K562 (cell line): ENCODE measurements around the gene LINGO3.

Source experiments
- CXXC5 ChIP-seq: fragments of 250-450 bp; sonication (Bioruptor Pico); IDR thresholded peaks from 2 replicates; pipeline ENCODE4 v1.8.0; 2022; ENCODE audit warnings: inconsistent platforms, mild to moderate bottlenecking, moderate library complexity
- EWSR1 ChIP-seq: fragments of 450-650 bp; IDR thresholded peaks from 2 replicates; pipeline ENCODE4 v1.6.1; 2018; ENCODE audit warnings: borderline replicate concordance, mild to moderate bottlenecking, low read depth, moderate library complexity; ENCODE audit not compliant: partially characterized antibody
- FOSL1 ChIP-seq: fragments of 200-800 bp; sonication (Bioruptor generic); conservative IDR thresholded peaks from 2 replicates; pipeline ENCODE4 v1.6.1; 2016; ENCODE audit warnings: missing genetic modification characterization, missing compliant biosample characterization
- GTF2E2 ChIP-seq: fragments of 200-800 bp; sonication (Bioruptor generic); IDR thresholded peaks from 2 replicates; pipeline ENCODE4 v1.6.1; 2016; ENCODE audit warnings: missing genetic modification characterization, missing compliant biosample characterization
- MYC ChIP-seq, 2 experiments: fragments of 250-450 bp in 1 of 2; sonication (Bioruptor Pico) in 1 of 2; IDR thresholded peaks; 2 replicates each; pipeline versions ENCODE4 v1.5.1 to v1.6.1; 2012 to 2021; ENCODE audit warnings: low read depth in 2 of 2, borderline replicate concordance in 1 of 2, improper control_type of control experiment in 1 of 2, low read length in 1 of 2, mild to moderate bottlenecking in 1 of 2, moderate library complexity in 1 of 2
- POLR2A ChIP-seq: fragments of 450-650 bp; conservative IDR thresholded peaks from 2 replicates; pipeline ENCODE4 v1.6.1; 2016
- SRSF3 ChIP-seq: fragments of 200-400 bp; formaldehyde crosslinking; IDR thresholded peaks from 2 replicates; pipeline ENCODE4 v1.6.1; 2016; ENCODE audit warnings: mild to moderate bottlenecking, low read length, moderate library complexity; ENCODE audit not compliant: insufficient read depth
- ZNF780A ChIP-seq: fragments of 250-450 bp; sonication (Bioruptor Pico); IDR thresholded peaks from 2 replicates; pipeline ENCODE4 v1.5.0; 2021; ENCODE audit warnings: mild to moderate bottlenecking
- TF ChIP-seq, protein P1 (sequence below): sonication (generic); formaldehyde crosslinking; IDR thresholded peaks from 2 replicates; pipeline ENCODE4 v1.8.0; 2022; ENCODE audit warnings: mild to moderate bottlenecking, missing genetic modification reagents
- TF ChIP-seq, protein P2 (sequence below): IDR thresholded peaks from 2 replicates; pipeline ENCODE4 v1.6.1; 2012; ENCODE audit warnings: low read depth, low read length, improper control_type of control experiment, borderline replicate concordance
- TF ChIP-seq, protein P3 (sequence below), 3 experiments: IDR thresholded peaks in 2 of 3; conservative IDR thresholded peaks in 1 of 3; 2 replicates each; pipeline ENCODE4 v1.5.1; 2011 to 2012; ENCODE audit warnings: low read length in 3 of 3, mild to moderate bottlenecking in 3 of 3, control low read depth in 2 of 3, improper control_type of control experiment in 1 of 3, inconsistent platforms in 1 of 3, low read depth in 1 of 3, mixed read lengths in 1 of 3, moderate library complexity in 1 of 3; ENCODE audit not compliant: insufficient read depth in 2 of 3

DNA sequence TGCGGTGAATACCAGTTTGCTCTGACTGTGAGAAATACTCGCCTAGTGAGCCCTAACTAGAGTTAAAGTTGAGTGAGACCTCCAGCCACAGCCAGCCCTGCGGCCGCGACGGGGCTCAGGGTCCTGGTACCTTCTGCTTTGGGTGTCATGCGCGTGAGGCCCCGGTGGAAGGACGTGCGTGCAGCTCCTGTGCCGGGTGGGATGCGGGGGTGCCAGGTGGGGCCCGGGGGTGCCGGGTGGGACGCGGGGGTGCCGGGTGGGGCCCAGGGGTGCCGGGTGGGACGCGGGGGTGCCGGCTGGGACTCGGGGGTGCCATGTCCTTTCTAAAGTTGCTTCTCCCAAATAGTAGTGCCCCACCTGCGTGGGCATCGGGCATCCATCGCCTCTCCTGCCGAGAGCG lies 43.6 kb upstream of the LINGO3 start:
- TF ChIP-seq, protein P1, sequence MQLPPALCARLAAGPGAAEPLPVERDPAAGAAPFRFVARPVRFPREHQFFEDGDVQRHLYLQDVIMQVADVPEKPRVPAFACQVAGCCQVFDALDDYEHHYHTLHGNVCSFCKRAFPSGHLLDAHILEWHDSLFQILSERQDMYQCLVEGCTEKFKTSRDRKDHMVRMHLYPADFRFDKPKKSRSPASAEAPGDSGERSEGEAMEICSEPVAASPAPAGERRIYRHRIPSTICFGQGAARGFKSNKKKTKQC (CRISPR knock-in tag) = no peak
- TF ChIP-seq, protein P2, sequence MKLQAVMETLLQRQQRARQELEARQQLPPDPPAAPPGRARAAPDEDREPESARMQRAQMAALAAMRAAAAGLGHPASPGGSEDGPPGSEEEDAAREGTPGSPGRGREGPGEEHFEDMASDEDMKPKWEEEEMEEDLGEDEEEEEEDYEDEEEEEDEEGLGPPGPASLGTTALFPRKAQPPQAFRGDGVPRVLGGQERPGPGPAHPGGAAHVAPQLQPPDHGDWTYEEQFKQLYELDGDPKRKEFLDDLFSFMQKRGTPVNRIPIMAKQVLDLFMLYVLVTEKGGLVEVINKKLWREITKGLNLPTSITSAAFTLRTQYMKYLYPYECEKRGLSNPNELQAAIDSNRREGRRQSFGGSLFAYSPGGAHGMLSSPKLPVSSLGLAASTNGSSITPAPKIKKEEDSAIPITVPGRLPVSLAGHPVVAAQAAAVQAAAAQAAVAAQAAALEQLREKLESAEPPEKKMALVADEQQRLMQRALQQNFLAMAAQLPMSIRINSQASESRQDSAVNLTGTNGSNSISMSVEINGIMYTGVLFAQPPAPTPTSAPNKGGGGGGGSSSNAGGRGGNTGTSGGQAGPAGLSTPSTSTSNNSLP = no peak
- TF ChIP-seq SRSF3 = no peak
- no peak for TF ChIP-seq MYC (IDR thresholded peaks at IDR 0.05; ENCODE audit: low read depth, low read length)
- no peak for TF ChIP-seq MYC (CRISPR knock-in tag; IDR thresholded peaks at IDR 0.05; ENCODE audit: borderline replicate concordance, low read depth)
- TF ChIP-seq POLR2A = no peak
- TF ChIP-seq, protein P3, sequence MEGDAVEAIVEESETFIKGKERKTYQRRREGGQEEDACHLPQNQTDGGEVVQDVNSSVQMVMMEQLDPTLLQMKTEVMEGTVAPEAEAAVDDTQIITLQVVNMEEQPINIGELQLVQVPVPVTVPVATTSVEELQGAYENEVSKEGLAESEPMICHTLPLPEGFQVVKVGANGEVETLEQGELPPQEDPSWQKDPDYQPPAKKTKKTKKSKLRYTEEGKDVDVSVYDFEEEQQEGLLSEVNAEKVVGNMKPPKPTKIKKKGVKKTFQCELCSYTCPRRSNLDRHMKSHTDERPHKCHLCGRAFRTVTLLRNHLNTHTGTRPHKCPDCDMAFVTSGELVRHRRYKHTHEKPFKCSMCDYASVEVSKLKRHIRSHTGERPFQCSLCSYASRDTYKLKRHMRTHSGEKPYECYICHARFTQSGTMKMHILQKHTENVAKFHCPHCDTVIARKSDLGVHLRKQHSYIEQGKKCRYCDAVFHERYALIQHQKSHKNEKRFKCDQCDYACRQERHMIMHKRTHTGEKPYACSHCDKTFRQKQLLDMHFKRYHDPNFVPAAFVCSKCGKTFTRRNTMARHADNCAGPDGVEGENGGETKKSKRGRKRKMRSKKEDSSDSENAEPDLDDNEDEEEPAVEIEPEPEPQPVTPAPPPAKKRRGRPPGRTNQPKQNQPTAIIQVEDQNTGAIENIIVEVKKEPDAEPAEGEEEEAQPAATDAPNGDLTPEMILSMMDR (IDR thresholded peaks at IDR 0.05 in 2 of 3, conservative IDR thresholded peaks at IDR 0.05 in 1 of 3; ENCODE audit: insufficient read depth in 2 of 3, low read depth in 1 of 3, low read length in 3 of 3) = no peak
- no peak for TF ChIP-seq FOSL1 (tag)
- TF ChIP-seq ZNF780A = no peak
- no peak for TF ChIP-seq GTF2E2 (tag)
- no peak for TF ChIP-seq EWSR1
- no peak for TF ChIP-seq CXXC5 (CRISPR knock-in tag)
